NCI-H524 treated with DMSO at 0.1 percent for 48 hours (cell line): ENCODE data around the gene SCRN1.
"Not testable (repeated sequence)": the region's sequence is repeated elsewhere in the genome, so short reads cannot be mapped to it uniquely, and the experiment has no call there.

Experiments used
- DNase-seq: peaks from one replicate; lab custom pipeline; 2025; lab: John Stamatoyannopoulos, UW

The SCRN1 gene

DNA sequence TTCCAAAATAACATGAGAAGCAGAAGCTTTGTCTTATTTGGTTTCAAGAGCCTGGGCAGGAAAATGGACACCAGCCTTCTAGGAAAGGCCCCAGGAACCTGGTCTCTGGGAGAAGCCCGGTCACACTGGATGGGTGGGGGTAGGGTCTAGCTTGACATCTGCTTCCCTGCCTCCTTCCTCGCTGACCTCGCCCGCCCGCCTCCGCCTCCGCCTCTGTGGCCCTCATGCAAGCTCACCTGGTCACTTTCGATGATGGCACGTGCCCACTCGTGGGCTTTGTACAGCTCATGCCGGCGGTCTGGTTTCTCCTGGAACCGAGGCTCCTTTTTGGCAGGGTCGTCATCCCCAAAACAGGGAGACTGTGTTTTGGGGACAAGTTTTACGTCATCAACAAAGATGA, 63.4 kb downstream of the SCRN1 start:
- DNase-seq, result no peak

DNA sequence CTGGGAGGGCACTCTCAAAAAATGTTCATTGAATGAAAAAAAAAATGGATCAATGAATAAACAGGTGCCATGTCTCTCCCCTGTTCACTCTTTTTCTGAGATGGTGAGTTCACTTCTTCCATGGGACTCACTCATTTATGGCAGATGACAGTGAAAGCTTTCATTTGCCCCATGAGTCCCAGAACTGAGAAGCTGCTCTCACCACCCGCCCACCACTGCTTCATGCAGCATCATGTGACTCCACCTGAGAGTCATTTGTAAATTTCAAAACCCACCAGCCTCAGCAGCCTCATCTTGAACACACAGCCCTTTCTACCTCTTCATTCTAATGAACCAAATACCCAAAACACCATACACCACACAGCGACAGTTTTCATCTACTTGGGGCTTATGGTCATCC, 64.9 kb downstream of the SCRN1 start:
- no peak for DNase-seq

DNA sequence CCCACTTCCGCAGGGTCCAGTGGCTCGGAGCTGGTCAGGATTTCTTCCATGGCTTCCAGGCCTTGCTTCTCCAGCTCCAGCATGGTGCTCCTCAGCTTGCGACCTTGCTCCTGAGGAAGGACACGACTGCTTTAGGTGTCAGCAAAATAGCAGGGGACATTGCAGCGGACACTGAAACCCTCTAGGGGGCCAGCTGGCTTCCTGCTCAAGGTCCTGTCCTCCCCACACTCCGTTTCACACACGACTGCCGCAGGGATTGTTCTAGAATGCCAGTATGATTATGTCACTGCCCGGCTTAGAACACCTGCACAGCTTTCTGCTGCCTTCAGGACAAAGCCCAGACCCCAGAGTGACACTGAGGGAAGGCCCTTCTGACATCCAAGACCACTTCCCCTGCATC, 65.6 kb downstream of the SCRN1 start:
- no peak for DNase-seq

DNA sequence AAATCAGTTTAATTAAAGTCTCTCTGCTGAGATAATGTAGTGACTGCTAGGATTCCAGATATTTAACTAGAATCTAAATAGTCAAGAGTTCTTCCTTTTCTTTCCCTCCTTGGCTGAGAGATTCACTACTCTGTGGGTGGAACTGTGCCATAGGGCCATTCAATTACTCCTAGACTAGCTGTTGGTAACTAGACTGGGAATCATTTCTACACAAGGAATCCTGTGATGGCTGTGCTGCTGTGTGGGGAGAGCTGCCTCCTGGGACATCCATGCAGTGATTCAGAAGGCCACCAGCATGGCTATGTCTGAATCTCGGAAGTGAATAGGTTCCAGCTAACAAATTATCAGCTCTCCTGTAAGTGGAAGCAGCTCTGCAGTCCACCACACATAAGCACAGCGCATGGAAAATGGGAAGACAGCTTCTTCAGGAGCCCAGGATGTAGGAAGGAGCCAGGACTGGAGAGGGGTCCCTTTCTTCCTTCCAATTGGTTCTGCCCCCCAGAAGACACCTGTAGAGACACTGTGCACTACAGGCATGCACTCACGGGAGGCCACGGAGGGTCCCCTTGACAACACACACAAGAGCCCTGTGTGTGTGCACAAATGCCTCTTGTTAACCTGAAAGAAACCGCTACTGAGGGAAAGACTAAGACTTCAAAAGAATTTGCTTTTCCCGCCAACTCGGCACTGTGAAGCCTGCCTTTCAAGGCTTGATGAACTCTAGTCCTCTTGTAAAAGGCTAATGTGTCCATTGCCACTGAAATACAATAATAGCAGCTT, 66.5 kb downstream of the SCRN1 start:
- DNase-seq, result no peak

DNA sequence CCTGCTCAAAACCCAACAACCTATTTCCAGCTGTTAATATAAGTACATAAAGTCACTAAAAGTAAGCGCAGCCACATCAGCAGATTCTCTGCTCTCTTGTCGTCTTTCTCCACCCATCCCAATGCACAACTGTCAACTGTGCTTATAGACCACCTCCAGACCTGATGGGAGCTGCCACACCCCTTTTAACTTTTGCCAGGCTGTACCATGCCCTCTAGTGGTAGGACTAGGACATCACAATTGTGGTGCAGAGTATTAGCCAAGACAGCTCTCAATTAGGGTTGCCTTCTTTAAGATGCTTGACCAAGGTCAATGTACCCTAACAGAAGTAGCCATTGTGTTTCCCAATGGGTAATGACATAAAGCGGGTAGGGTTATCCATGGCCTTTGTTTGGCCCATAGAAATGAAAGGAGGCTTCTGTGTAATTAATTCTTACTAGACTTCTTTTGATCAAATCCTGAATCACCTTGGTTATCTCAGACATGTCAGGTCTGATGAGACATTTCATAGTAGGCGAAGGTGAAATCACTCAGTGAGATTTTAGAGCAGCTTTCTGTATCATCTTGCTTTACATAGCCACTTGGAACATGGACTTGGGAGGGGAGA, 68.1 kb downstream of the SCRN1 start:
- DNase-seq, result peak; percentile 1

DNA sequence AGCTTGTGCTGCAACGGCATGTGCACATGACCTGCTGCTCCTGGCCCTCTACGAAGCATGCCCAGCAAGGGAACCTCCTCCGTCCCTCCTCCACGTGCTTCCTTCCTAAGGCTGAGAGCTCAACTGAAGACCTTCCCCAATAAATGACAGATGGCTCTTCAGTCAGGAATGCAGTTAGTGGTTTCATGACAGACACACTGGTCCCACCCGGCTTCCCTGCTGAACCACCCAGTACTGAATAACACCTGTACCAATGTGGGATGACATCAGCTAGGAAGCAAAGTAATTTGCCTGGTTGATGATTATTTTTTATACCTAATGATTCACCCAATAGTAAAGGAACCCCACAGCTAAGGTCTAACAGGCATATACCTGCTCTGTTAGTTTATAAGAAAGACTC, 69.1 kb downstream of the SCRN1 start:
- no peak for DNase-seq

DNA sequence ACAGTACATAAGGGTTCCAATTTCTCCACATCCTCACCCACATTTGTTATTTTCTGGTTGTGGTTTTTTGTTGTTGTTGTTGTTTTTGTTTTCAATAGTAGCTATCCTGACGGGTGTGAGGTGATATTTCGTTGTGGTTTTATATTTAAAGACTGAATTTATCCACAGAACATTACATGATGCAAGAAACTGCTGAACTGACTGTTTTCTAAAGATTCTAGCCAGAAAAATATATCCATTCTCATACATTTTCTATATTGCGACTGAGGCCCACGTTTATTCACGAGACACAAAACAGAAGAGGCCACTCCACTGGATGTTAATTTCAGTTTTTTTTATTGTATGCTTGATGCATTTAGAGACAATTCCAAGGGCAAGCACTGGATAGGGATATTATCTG, 69.8 kb downstream of the SCRN1 start:
- no peak for DNase-seq

DNA sequence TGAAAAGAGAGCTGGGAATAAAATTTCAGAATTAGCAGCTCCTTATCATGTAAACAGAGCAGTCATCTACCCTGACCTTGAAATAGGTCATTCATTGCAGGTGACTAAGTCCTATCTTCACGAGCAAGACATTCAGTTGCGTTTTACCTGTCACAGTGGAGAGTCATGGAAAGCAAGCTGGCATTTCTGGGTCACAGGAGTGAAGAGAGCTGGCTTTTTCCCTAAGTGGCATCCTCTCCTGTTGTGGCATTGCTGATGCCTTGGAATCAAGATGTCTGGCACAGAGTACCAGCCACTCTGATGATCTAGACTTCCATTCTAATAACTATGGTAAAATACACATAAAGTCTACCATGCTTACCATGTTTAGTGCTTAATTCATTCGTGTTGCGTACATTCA, 70.8 kb downstream of the SCRN1 start:
- DNase-seq, result no peak

DNA sequence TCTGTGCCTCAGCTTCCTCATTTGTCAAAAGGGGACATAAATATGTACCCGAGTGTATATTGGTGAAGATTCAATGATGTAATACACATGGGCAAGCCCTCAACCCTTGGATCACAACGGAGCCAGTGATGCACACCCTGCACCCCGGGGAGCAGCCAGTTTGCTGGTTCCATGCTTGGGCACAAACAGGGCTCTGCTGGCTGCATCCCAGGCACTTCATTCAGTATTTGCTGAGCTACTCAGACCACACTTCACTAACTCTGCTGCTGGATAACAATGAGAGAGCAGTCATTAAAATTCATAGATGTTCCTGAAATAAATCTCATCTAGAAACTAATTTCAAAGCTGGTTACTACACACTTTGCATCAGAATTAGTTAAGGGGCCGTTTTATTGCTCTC, 72.0 kb downstream of the SCRN1 start:
- DNase-seq, result no peak

DNA sequence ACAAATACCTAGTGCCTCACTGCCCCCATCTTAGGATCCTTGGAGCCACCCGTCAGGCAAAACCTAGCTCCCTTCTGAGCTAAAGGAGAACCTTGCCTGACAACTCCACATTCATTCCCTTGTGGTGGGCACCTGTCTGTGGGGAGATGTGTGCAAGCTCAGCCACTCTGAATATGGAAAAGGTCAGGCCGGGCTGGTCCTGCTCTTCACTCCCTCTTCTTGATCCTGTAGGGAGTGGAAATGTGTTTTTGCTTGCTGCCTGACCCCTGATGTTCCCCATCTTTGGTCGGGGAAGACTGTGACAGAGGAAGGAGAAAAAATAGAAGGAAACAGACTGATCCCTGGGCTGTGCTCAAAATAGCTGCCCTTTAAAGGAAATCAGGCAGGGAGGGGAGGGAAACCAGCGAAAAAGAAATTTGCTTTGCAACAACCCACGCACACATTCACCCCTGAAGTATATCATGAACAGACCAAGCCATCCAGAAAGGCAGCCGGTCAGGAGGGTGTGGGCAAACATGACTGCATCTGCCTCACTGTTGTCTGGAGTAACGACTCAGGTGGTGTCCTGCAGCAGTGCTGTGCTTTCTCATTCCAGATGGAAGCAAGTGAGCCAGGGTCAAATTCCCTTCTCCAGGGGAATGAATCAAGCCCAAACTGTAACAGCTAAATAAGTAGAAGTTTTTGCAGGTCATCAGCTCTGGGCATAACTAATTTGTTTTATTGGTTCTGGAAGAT, 74.0 kb downstream of the SCRN1 start:
- DNase-seq, result no peak

DNA sequence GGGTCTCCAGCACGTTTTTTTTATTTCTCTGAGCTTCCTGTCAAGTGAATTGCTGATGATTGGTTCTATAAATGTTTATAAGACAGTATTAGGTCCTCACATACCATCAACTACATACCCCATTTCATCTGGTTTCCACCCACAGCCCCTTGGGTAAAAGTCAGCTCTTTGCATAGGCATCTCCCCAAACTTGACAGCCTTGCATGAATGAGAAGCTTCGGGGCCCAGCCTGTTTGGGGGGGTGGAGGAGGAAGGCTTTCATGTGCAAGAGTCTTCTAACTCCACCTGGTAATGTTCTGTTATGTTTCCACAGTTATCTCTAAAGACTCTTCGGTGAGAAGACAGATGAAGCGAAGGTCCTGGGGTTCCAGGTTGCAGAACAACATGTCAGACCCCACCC, 75.4 kb downstream of the SCRN1 start:
- no peak for DNase-seq

DNA sequence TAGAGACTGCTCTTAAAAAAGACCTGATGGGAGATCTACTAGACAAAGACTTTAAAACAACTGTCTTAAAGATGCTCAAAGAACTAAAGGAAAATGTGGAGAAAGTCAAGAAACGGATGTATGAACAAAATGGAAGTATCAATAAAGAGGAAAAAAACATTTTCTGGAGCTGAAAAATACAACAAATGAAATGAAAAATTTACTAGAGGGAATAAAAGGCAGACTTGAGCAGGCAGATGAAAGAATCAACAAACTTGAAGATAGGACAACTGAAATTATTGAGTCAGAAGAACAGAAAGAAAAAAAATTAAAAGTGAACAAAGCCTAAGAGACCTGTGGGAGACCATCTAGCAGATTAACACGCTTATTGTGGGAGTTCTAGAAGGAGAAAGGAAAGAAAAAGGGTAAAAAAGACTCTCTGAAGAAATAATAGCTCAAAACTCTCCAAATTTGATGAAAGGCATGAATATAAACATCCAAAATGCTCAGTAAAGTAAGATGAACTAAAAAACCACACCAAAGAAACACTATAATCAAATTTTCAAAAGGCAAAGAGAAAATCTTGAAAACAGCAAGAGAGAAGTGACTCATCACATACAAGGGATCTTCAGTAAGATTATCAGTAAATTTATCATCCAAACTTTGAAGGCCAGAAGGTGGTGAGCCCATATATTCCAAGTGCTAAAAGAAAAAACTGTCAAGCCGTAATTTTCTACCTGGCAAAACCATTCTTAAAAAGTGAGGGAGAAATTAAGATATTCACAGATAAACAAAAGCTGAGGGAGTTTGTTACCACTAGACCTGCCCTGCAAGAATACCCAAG, 83.2 kb downstream of the SCRN1 start:
- no peak for DNase-seq

DNA sequence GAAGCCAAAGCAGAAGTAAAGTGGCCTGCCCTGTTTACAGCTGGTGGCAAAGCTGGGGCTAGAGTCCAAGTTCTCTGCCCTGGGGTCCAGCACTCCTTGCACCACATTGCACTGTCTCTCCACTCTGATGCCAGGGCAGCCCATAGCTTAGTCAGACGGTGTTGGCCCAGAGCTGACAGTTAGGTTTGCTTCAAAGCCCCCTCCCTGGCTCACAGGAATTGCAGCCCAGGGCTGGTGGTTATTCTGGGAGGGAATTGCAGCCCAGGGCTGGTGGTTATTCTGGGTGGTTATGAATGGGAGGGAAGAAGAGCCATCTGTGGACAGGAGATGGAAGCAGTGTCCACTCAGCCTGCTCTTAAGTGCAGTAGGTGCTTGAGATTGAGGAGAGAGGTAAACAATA, 88.9 kb downstream of the SCRN1 start:
- DNase-seq, result no peak

DNA sequence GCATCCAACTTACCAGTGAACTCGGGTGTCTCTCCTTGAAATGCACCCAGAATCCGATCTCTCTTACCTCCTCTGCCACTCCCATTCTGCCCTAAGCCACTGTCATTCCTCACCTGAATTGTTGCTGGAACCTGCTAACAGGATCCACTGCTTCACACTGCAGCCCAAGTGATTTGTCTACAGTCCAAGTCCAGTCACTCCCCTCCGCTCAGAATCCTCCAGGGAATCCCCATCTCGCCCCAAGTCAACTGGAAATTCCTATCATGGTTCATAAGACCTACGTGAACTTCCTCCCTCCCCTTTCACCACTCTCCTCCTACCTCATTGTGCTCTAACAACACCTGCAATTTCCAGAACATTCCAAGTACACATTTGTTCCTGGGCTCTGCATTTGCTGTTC, 91.3 kb downstream of the SCRN1 start:
- no peak for DNase-seq

DNA sequence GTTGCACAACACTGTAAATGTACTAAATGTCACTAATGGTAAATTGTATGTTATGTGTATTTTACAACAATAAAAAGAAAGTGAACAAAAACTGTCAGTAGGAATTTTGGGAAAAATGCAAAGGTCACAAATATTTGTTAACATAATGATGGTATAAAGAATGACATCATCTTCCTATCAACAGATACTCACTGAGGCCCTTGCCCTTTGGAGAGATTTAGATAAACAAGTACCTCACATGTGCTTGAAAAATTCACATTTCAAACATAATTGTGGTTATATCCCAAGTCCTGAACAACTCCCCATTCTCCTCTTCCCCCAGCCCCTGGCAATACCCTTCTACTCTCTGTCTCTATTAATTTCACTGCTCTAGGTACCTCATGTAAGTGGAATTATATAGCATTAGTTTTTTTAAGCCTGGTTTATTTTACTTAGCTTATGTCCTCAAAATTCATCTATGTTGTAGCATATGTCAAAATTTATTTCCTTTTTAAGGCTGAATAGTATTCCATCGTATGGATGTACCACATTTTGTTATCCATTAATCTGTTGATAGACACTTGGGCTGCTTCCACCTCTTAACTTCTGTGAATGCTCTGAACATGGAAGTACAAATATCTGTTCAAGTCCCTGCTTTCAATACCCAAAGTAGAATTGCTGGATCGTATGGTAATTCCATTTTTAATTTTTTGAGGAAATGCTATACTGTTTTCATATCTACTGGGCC, 92.8 kb downstream of the SCRN1 start:
- no peak for DNase-seq

DNA sequence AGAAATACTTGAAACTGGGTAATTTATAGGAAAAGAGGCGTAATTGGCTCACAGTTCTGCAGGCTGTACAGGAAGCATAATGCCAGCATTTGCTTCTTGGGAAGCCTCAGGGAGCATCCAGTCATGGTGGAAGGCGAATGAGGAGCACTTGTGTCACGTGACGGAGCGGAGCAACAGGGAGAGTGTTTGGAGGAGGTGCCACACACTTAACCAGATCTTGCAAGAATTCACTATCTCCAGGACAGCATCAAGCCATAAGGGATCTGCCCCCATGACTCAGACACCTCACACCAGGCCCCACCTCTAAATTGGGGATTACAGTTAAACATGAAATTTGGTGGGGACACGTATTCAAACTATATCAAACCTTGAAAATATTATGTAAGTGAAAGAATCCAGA, 94.0 kb downstream of the SCRN1 start:
- DNase-seq, result no peak

DNA sequence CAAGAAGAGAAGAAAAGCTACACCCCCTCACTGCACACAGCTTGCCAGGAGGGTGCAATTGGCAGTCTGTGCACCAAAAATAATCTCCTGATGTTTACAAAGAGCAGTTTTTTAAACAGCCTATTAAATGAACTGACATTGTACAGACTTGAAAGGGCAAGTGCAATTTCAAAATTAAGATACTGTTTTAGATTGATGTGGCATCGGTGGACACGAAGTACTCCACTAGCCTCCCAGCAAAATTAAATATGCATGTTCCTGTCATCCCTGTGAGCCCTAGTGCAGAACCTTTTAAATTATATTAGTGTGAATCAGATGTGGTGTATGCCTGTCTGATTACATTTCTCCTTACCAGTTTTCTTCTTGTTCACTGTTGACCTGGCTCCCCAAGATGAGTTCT, 95.3 kb downstream of the SCRN1 start:
- DNase-seq, result no peak

DNA sequence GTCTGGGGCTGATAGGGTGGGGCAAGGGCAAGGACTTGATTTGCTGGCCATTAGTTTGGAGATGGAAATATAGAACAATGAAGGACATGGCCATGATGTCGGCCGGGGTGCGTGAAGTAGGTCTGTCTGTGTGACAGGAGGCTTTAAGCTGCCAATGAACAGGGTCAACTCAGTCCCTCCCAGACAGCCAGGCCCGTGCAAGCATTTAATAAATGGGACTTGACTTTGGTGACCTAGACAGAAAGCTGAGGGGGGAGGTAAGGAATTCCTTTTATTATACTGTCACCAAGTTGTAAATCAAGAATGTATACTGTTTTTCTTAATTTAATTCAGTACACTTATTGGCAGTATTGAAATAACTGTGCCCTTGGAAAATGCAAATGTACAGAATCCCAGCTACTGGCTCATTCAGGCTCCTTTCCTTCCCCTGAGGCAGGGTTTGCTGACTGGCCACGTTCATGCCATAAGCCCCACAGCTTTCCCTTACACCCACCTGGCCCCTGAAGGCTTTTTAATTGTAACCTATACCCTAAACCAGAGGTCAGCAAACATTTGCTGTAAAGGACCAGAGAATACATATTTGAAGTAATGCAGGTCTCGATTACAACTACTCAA, 96.1 kb downstream of the SCRN1 start:
- DNase-seq, result no peak

DNA sequence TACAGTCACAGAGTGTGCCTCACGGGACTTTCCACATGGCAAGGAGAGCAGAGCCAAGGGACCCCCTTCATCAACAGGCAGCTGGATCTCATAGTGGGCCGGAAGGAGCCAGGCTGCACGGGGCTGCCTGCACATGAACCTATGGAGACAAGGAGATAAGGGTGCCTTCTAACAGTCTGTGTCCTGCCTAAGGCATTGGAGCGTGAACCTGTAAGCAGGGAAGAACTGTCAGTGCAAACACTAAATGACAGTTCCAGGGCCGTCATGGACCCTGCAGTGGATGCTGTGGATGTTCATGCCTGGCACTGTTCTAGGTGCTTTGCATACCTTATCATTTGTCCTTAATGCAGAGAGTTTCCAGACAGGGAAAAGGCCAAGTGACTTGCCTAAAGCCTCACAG, 97.4 kb downstream of the SCRN1 start:
- DNase-seq, result no peak

DNA sequence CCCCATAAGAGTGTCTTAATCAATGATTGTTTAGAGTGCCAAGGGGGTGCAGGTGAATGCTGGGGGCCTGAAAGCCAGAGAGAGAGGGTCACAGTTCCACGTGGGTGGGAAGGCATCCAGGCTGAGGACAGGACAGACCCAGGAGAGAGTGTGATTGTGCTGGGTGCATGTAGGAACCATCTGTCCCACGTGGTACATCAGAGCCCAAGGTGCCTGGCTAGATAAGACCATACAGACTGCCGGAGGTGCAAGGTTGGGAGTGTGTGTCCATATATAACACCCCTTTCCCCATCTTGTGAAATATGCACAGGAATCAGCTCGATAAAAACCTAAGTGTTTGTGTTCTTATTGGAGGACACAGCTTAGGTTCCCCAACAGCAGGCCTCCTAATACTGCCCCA, 97.8 kb downstream of the SCRN1 start:
- no peak for DNase-seq

DNA sequence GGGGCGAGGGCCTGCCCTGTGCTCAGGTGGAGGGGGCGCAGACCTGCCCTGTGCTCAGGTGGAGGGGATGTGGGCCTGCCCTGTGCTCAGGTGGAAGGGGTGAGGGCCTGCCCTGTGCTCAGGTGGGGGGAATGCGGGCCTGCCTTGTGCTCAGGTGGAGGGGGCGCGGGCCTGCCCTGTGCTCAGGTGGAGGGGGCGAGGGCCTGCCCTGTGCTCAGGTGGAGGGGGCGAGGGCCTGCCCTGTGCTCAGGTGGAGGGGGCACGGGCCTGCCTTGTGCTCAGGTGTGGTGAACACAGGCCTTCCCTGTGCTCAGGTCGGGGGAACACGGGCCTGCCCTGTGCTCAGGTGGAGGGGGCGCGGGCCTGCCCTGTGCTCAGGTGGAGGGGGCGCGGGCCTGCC, 98.8 kb downstream of the SCRN1 start:
- DNase-seq, result not testable (repeated sequence)
